ENCODE data around the gene TIMM44.

DNA sequence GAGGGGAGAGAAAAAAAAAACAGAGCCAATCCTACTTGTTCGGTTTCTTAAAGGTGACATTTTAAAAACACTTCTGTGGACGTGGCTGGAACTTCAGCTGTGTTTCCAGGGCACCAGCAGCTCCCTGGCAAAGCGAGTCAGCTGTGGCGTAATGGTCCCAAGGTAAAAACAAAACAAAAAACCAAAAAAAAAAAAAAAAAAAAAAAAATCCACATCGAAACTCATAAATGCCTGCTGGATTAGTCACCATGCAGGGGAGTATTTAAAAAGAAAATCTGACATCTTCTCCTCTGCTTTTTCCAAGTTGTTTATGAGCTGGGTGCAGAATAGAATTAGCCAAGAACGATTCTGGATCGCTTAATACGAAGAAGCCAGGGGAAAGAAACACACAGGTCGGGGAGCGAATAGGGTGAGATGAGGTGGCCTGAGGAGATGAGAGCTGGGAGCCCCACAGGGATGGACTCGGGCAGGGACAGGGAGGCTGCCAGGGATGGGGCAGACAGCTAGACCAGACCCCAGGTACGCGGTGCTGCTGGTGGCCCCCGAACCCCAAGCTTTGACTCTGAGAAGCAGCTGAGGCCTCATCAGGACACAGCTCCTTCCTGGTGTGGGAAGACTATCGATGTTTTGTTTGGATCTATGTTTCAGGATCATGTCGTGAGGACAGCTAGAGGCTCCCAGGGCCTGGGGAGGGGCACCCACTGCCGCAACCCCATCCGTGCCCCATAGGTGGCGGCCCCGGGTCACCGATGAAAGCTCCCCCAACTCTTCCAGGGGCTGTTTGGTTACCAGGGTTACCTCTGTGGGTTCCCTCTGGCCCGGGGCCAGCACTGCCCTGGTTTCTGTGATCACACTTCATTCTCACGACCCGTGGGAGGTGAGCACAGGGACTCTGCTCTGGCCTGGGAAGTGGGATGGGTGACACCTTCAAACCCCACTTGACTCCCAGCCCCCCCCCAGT, 14.4 kb downstream of the TIMM44 start:
- TF ChIP-seq POLR2A (IDR thresholded peaks at IDR 0.05; ENCODE audit: low read length) (no peak), GATA1 (IDR thresholded peaks at IDR 0.05; ENCODE audit: low read depth, low read length) (no peak)
